HG03139 (cell line): Measurements from ENCODE around the gene PPRC1.
A peak's percentile ranks its signal among the peaks of the same experiment; 100 is the strongest.

Experiments
- ATAC-seq: cut with Tn5 transposase; IDR thresholded peaks from one replicate; pipeline ENCODE4 v1.9.1; 2021; ENCODE audit not compliant: unreplicated experiment

PPRC1 gene

GRCh38 chr10:102132563-102133372 is at the start of gene PPRC1:
TSS of gene PPRC1 (plus strand) at chr10:102133040. CDS start at chr10:102133069, 29 bp downstream.
- peak; percentile 92 for ATAC-seq

- ATAC-seq, result no peak
Observed at GRCh38 chr10:102083541-102083940, 49.3 kb upstream of the PPRC1 start.

- no peak for ATAC-seq
Observed at GRCh38 chr10:102085336-102085735, 47.5 kb upstream of the PPRC1 start.

GRCh38 chr10:102086196-102086595 is 46.6 kb upstream of the PPRC1 start:
- ATAC-seq, result no peak

GRCh38 chr10:102090772-102091171 is 42.1 kb upstream of the PPRC1 start:
- ATAC-seq, result no peak

- no peak for ATAC-seq
Observed at GRCh38 chr10:102096449-102096848, 36.4 kb upstream of the PPRC1 start.

- ATAC-seq, result no peak
Observed at GRCh38 chr10:102101152-102101551, 31.7 kb upstream of the PPRC1 start.

GRCh38 chr10:102102421-102102820 is 30.4 kb upstream of the PPRC1 start:
- no peak for ATAC-seq

- ATAC-seq, result no peak
Observed at GRCh38 chr10:102106998-102107397, 25.8 kb upstream of the PPRC1 start.

- ATAC-seq, result no peak
Observed at GRCh38 chr10:102109166-102110116, 23.4 kb upstream of the PPRC1 start.

- ATAC-seq, result no peak
Observed at GRCh38 chr10:102111276-102111675, 21.6 kb upstream of the PPRC1 start.

GRCh38 chr10:102112210-102112817 is 20.5 kb upstream of the PPRC1 start:
- no peak for ATAC-seq

GRCh38 chr10:102113261-102113955 is 19.4 kb upstream of the PPRC1 start:
- no peak for ATAC-seq

GRCh38 chr10:102113956-102114857 is 18.6 kb upstream of the PPRC1 start:
- ATAC-seq, result no peak

GRCh38 chr10:102114861-102115618 is 17.8 kb upstream of the PPRC1 start:
- ATAC-seq, result peak; percentile 53

- ATAC-seq, result no peak
Observed at GRCh38 chr10:102115775-102116174, 17.1 kb upstream of the PPRC1 start.

GRCh38 chr10:102116656-102117055 is 16.2 kb upstream of the PPRC1 start:
- no peak for ATAC-seq

GRCh38 chr10:102117391-102118159 is 15.3 kb upstream of the PPRC1 start:
- no peak for ATAC-seq
